Left lung (tissue), 10 donors: ENCODE measurements around the gene STPG2. TPM values are rescaled to one million over a fixed set of nuclear protein-coding genes. Genes with fewer than 3 reads are reported as not detected.

ENCODE experiments used
- ATAC-seq: fragments of 200-7000 bp; cut with Tn5 transposase; one replicate; pipeline ENCODE4 v1.9.1; 2020; ENCODE audit warnings: moderate library complexity
- DNase-seq, 4 donors: peaks; one replicate each; pipeline ENCODE4 v3.0.0-alpha.2; 2013 to 2020
- H3K27ac ChIP-seq, 2 donors: fragments of 200-600 bp; sonication (generic) in 1 of 2; one replicate each; pipeline versions ENCODE4 v1.5.0 to v1.8.0; 2020 to 2021
- H3K27me3 ChIP-seq, 2 donors: fragments of 200-600 bp; sonication (generic) in 1 of 2; one replicate each; pipeline versions ENCODE4 v1.5.0 to v1.8.0; 2020 to 2021
- H3K36me3 ChIP-seq, 2 donors: fragments of 200-600 bp; sonication (generic) in 1 of 2; one replicate each; pipeline versions ENCODE4 v1.5.0 to v1.8.0; 2020 to 2021
- H3K4me1 ChIP-seq, 2 donors: fragments of 200-600 bp; one replicate each; pipeline ENCODE4 v1.8.0; 2021
- H3K4me3 ChIP-seq, 2 donors: fragments of 200-600 bp; sonication (generic) in 1 of 2; one replicate each; pipeline versions ENCODE4 v1.5.0 to v1.8.0; 2020 to 2021; ENCODE audit warnings: mild to moderate bottlenecking in 1 of 2
- H3K9me3 ChIP-seq, 2 donors: fragments of 200-600 bp; sonication (generic) in 1 of 2; one replicate each; pipeline versions ENCODE4 v1.5.0 to v1.8.0; 2020 to 2021
- intact Hi-C, 2 donors: fragments of 100-400 bp; cut with DNase I; formaldehyde crosslinking; loops; one replicate each; pipeline versions ENCODE4 v1.11.2 to v1.14.2; 2022
- polyA plus RNA-seq, 6 donors: library from polyadenylated mRNA; unstranded; fragments of 120-200 nt; gene quantifications; one replicate each; pipeline ENCODE4 v1.2.1, GENCODE V29; 2013; ENCODE audit not compliant: insufficient read length in 6 of 6
- total RNA-seq, 2 donors: library from RNA; stranded (reverse); fragmentation: NEBNext Ultra II Directional; extraction: Animal tissue kit (Norgen Biotek cat#: 25700); gene quantifications; one replicate each; pipeline ENCODE4 v1.2.1, GENCODE V29; 2021
- TF ChIP-seq, protein P1 (sequence below), 2 donors: fragments of 200-600 bp; sonication (generic) in 1 of 2; IDR thresholded peaks; one replicate each; pipeline versions ENCODE4 v1.5.0 to v1.8.0; 2021; ENCODE audit warnings: antibody characterized with exemption in 2 of 2
- donor health status: DM: no; HTN: yes; CAD: no.
- donor health status: DM: no; HTN: no; CAD: no.

STPG2 gene
- total and polyA plus RNA-seq, 8 donors = 0.13 to 0.76 (median 0.30) TPM

DNA sequence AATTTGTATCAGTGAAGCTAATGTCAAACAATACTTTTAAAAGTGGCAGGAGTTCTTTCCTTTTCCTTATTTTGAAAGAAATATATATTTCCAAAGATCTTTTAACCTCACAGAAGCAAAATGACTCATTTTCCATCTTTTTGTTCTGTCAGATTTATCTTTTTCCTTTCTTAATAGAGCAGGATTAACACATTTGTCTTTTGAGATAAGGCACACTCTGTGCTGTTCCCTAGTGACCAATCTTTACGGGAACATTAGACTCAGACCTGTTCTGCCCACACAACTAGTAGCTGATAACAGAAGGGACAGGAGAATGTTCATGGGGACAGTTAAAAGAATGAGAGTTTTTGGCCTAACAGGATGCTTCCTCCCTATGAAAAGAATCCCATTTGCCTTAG is 381.2 kb downstream of the STPG2 start:
- intact Hi-C loops = no loop called here
- no peak for DNase-seq
- no peaks in the 10 kb centered on the region for H3K36me3 ChIP-seq
- TF ChIP-seq, protein P1, sequence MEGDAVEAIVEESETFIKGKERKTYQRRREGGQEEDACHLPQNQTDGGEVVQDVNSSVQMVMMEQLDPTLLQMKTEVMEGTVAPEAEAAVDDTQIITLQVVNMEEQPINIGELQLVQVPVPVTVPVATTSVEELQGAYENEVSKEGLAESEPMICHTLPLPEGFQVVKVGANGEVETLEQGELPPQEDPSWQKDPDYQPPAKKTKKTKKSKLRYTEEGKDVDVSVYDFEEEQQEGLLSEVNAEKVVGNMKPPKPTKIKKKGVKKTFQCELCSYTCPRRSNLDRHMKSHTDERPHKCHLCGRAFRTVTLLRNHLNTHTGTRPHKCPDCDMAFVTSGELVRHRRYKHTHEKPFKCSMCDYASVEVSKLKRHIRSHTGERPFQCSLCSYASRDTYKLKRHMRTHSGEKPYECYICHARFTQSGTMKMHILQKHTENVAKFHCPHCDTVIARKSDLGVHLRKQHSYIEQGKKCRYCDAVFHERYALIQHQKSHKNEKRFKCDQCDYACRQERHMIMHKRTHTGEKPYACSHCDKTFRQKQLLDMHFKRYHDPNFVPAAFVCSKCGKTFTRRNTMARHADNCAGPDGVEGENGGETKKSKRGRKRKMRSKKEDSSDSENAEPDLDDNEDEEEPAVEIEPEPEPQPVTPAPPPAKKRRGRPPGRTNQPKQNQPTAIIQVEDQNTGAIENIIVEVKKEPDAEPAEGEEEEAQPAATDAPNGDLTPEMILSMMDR (IDR thresholded peaks at IDR 0.05) = no peak
- H3K27ac ChIP-seq = no peak overlapping the region
- no peak for ATAC-seq
- H3K27me3 ChIP-seq = no peaks in the 10 kb centered on the region
- H3K4me3 ChIP-seq = no peak overlapping the region
- H3K4me1 ChIP-seq = no peaks in the 10 kb centered on the region
- H3K9me3 ChIP-seq = no peaks in the 10 kb centered on the region

DNA sequence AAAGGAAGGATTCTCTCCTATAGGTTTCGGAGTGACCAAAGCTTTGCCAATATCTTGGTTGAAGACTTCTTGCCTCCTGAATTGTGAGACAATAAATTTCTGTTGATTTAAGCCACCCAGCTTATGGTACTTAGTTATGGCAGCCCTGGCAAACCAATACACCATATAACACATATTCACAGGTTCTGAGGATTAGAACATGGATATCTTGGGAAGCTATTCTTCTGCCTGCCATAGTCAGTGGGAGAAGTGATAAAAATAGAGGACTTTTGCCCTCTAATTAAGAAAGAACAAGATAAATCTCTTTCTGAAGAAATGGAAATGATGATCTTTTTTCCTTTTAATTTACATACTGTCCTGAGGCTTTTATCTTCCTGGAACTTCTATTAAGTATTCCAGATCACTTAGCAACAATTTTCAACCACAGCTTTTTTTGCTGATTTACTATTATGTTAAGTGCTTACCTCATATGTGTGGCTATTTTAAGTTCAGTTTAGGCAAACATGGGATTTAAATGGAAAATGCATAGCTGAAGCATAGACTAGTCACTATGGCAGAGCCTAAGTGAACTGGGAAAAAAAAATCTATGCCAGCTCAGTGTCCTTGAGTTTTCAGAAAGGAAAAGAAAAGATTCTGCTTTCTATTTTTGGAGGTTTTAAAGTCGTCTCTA is 381.7 kb downstream of the STPG2 start:
- Histone ChIP-seq H3K4me1 (no peaks in the 10 kb centered on the region), H3K9me3 (no peaks in the 10 kb centered on the region), H3K36me3 (no peaks in the 10 kb centered on the region), H3K4me3 (no peak overlapping the region), H3K27me3 (no peaks in the 10 kb centered on the region), H3K27ac (no peak overlapping the region)
- intact Hi-C loops = no loop called here
- TF ChIP-seq, protein P1 (IDR thresholded peaks at IDR 0.05) = no peak
- no peak for DNase-seq
- ATAC-seq = no peak

DNA sequence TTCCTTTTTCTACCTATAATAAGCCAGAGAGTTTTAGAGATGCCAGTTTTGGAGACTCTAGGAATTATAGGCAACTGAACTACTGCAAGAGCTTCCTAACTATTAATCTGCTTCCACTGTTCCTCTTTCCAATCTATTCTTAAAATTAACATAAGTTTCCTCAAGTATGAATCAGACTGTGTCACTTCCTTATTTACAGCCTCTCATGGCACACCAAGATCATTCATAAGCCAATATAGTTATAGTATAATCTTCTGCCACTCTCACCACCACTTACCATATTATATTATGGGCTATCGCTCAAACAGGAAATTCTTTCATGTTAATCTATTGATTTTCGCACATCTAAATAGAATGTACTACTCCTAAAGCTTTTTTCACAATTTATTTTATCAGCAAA is 383.5 kb downstream of the STPG2 start:
- intact Hi-C loops = no loop called here

DNA sequence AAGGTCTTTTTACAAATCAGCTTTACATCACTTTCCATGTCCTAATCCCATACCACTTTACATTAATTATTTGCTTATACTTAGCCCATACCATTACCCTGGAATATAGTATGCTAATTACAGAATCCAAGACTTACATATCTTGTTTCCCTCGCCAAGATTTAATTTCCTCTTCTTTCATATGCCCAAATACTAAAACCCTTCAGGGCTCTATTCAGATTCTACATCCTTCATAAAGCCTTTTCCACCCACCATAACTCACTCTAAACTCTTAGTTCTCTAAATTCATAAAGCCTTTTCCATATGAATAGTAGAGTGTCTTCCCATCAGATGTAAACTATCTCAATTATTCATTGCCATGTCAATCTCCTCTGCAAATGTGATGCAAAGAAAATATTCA is 390.7 kb downstream of the STPG2 start:
- ATAC-seq (no peak), DNase-seq (no peak)
- Histone ChIP-seq H3K27ac (no peak overlapping the region), H3K4me1 (no peaks in the 10 kb centered on the region), H3K27me3 (no peaks in the 10 kb centered on the region), H3K4me3 (no peak overlapping the region), H3K36me3 (no peaks in the 10 kb centered on the region), H3K9me3 (no peaks in the 10 kb centered on the region)
- TF ChIP-seq, protein P1 (IDR thresholded peaks at IDR 0.05) = no peak
- intact Hi-C loops = no loop called here

More for the DNA sequence above, 383.5 kb downstream of the STPG2 start:
- Histone ChIP-seq H3K4me3 (no peak overlapping the region), H3K9me3 (no peaks in the 10 kb centered on the region), H3K4me1 (no peaks in the 10 kb centered on the region), H3K27ac (no peak overlapping the region), H3K36me3 (no peaks in the 10 kb centered on the region), H3K27me3 (no peaks in the 10 kb centered on the region)
- TF ChIP-seq, protein P1 (IDR thresholded peaks at IDR 0.05) = no peak
- no peak for DNase-seq
- ATAC-seq = no peak

DNA sequence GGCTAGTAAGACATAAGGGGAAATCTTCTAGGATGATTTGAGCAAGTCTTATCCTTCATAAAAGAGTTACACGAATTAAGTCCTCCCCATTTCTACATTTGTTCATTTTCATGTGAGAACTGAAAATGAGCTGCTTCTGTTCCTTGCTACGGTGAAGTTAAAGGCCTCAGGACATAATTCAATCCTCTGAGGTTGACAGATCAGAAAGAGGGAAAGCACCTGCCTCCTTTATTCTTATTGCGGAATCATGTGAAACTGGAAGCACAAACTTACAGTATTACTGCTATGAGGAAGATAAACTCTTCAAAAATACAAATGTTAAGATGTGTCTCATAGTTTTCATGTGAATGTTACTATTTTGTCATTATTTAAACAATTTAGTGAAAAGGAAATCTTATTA is 395.3 kb downstream of the STPG2 start:
- no peaks in the 10 kb centered on the region for H3K9me3 ChIP-seq
- no peak overlapping the region for H3K27ac ChIP-seq
- TF ChIP-seq, protein P1 (IDR thresholded peaks at IDR 0.05) = no peak
- H3K36me3 ChIP-seq = no peaks in the 10 kb centered on the region
- DNase-seq = no peak
- intact Hi-C loops = no loop called here
- ATAC-seq = no peak
- no peaks in the 10 kb centered on the region for H3K4me1 ChIP-seq
- no peaks in the 10 kb centered on the region for H3K27me3 ChIP-seq
- no peak overlapping the region for H3K4me3 ChIP-seq
